KOPT-K1 (cell line): Measurements from ENCODE around the gene MYBPC1.
"Not testable (repeated sequence)": the region's sequence is repeated elsewhere in the genome, so short reads cannot be mapped to it uniquely, and the experiment has no call there.

Experiments used
- H3K27ac ChIP-seq: fragments of 200-600 bp; sonication (generic); 2 replicates; pipeline ENCODE4 v1.5.1; 2016; ENCODE audit warnings: antibody characterized with exemption, mild to moderate bottlenecking, low read depth, low read length; ENCODE audit not compliant: poor library complexity, severe bottlenecking
- H3K36me3 ChIP-seq: fragments of 200-600 bp; sonication (generic); 2 replicates; pipeline ENCODE4 v1.5.1; 2017; ENCODE audit warnings: antibody characterized with exemption, mild to moderate bottlenecking, low read length, moderate library complexity; ENCODE audit not compliant: insufficient read depth
- H3K9me3 ChIP-seq: fragments of 200-600 bp; sonication (generic); 2 replicates; pipeline ENCODE4 v1.5.1; 2017; ENCODE audit warnings: antibody characterized with exemption, low read length, mild to moderate bottlenecking; ENCODE audit not compliant: insufficient read depth, poor library complexity, severe bottlenecking

The MYBPC1 gene

DNA sequence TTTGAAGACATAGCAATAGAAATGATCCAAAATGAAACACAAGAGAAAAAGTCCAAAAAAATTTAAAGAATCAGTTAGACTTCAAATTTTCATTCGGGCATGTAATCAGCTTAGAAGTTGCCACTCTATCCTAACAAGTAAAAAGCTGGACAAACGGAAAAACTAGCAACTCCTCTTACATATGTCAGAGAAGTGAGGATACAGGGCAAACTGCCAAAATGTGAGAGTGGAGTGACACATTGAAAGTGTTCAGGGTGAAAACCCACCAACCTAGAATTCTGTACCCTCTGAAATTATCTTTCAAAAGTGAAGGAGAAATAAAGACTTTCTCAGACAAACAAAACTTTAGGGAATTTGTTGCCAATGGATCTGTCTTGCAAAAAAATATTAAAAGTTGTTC lies 60.6 kb downstream of the MYBPC1 start:
- no peaks in the 10 kb centered on the region for H3K36me3 ChIP-seq
- H3K9me3 ChIP-seq: no peaks in the 10 kb centered on the region
- H3K27ac ChIP-seq: no peak overlapping the region

DNA sequence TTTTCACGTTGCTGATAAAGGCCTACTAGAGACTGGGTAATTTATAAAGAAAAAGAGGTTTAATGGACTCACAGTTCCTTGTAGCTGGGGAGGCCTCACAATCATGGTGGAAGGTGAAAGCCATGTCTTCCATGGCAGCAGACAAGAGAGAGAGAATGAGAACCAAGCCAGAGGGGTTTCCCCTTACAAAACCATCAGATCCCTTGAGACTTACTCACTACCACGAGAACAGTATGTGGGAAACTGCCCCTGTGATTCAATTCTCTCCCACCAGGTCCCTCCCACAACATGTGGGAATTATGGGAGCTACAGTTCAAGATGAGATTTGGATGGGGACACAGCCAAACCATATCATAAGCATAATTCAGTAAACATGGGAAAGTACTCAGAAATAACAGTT lies 65.9 kb downstream of the MYBPC1 start:
- H3K9me3 ChIP-seq, H3K27ac ChIP-seq, H3K36me3 ChIP-seq: not testable (repeated sequence)

- Histone ChIP-seq H3K9me3 (no peaks in the 10 kb centered on the region), H3K27ac (no peak overlapping the region), H3K36me3 (no peaks in the 10 kb centered on the region)
Observed at GRCh38 chr12:101663298-101663697, 68.5 kb downstream of the MYBPC1 start.

DNA sequence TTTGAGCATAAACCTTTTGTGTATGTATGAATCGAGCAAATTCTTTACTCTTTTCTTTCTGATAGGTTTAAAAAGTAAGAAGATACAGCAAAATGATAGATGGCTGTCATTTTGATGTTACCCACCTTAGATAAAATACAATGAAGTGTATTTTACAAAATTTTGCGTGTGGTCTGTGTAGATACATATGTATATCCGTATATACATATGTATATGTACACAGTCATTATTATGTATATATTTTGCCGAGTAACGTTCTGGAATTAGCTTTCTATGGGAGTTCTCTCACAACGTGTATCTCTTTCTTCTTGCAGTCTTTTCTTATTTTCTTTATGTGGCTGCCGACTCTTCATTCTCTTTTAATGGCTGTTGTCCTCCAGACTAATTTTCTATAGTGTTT lies 70.2 kb downstream of the MYBPC1 start:
- H3K27ac ChIP-seq: no peak overlapping the region
- no peaks in the 10 kb centered on the region for H3K9me3 ChIP-seq
- H3K36me3 ChIP-seq: no peaks in the 10 kb centered on the region

DNA sequence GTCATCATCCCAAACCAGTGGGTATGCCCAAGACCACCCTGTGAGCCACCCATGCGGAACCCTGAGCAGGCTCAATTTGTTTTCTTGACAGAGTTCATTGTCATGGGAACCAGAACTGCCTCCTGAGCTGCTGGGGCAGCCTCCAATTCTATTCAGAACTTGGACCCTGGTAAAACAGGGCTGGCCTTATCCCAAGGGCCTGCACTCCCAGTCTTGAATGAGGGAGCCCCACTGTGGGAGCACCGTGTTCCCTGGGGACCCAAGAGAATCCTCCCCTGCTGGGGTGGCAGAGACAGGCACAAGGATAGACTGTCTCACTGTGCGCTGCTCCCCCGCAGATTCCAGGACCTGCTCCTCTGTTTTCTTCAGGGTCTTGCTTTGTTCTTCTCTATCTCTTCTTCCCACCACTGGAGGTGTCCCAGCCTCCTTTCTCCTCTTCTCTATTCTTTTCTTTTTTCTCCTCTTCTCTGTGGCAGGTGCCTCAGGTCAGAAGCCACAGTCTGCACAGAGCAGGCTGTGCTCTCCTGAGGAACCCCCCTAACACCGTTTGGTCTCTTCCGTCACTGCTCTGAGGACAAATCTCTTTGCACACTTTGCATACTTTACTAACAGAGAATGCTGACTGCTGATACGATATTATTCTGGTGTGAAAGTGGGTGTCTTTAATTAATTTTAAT lies 71.4 kb downstream of the MYBPC1 start:
- H3K27ac ChIP-seq: no peak overlapping the region
- no peaks in the 10 kb centered on the region for H3K36me3 ChIP-seq
- no peaks in the 10 kb centered on the region for H3K9me3 ChIP-seq

DNA sequence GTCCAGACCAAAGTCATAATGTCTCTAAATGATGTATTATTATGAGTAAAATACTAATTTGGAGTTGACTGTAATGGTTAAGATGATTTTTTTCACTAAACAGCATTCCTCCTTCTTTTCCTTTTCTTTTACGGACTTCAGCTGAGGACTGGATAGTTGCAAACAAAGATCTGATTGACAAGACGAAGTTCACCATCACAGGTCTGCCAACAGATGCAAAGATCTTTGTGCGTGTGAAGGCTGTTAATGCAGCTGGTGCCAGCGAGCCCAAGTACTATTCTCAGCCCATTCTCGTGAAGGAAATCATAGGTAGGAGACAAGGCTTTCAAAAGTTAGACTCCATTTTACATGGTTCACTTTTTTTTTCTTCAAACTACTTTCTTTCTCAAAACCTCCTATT lies 72.8 kb downstream of the MYBPC1 start:
- Histone ChIP-seq H3K36me3 (no peaks in the 10 kb centered on the region), H3K9me3 (no peaks in the 10 kb centered on the region), H3K27ac (no peak overlapping the region)

DNA sequence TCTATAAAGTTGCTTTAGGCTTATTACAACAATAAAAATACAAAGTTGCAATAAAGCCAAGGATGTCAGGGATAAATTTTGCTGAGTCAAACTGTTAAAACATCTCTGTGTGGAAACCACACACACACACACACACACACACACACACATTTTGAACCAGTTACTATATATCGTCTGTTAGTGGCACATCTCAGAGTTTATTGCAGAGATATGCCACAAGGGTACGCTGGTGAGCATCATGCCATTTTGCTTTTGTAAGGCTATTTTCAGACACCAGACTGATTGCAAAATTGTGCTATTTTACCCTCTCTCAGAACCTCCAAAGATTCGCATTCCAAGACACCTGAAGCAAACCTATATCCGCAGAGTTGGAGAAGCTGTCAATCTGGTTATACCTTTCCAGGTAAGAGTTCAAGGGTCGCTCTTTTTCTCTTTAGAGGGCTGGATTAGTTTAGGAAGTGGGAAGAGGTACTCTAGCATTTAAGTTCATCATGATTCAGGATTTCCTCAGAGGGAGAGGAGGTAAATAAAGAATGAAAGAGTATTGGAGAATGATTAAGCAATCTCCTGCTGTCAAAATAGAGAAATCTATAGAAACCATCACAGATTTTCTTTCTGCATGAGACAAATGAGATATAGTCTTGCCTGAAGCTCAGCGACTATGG lies 75.4 kb downstream of the MYBPC1 start:
- Histone ChIP-seq H3K9me3 (no peaks in the 10 kb centered on the region), H3K36me3 (no peaks in the 10 kb centered on the region), H3K27ac (no peak overlapping the region)

- Histone ChIP-seq H3K27ac (no peak overlapping the region), H3K36me3 (no peaks in the 10 kb centered on the region), H3K9me3 (no peaks in the 10 kb centered on the region)
Observed at GRCh38 chr12:101671157-101671791, 76.5 kb downstream of the MYBPC1 start.

DNA sequence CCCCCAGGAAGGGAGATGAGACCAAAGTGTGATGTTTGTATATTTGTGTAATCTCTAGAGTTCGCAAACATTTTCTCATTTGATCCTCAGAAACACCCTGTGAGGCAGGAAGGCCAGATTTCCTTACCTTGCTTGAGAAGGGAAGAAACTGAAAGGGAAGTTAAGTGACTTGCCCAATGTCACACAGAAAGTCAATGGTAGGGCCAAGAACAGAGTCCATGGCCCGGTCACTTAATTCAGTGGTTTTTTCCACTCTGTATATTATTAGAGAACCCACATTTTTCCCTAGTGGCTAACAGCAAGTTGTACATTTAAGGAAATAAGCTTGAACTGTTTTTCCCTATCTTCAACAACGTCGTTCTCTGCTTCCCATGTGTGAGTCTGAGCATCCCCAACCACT lies 77.1 kb downstream of the MYBPC1 start:
- Histone ChIP-seq H3K27ac (no peak overlapping the region), H3K36me3 (no peaks in the 10 kb centered on the region), H3K9me3 (no peaks in the 10 kb centered on the region)

DNA sequence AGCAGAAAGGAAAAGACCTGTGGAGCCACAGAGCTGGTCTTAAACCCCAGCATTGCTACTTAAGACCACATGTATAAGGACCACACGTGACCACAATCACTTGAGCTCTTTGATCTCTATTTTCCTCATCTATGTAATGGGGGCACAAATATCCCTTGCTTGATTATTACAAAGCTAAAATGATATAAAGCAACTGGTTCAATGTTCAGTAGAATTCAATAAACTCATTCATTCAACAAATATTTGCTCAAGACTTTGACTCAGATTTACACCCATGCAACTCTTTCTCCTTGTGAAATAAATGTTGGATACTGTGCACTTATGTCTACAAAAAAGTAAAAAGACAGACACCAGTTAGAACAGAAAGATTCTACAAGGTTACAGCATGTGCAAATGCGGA lies 80.8 kb downstream of the MYBPC1 start:
- Histone ChIP-seq H3K36me3 (no peaks in the 10 kb centered on the region), H3K9me3 (no peaks in the 10 kb centered on the region), H3K27ac (no peak overlapping the region)

- H3K27ac ChIP-seq, H3K36me3 ChIP-seq, H3K9me3 ChIP-seq: not testable (repeated sequence)
Observed at GRCh38 chr12:101676497-101676896, 81.7 kb downstream of the MYBPC1 start.

GRCh38 chr12:101678081-101678480 lies 83.3 kb downstream of the MYBPC1 start:
- no peaks in the 10 kb centered on the region for H3K36me3 ChIP-seq
- H3K27ac ChIP-seq: no peak overlapping the region
- H3K9me3 ChIP-seq: no peaks in the 10 kb centered on the region

GRCh38 chr12:101680240-101680639 lies 85.5 kb downstream of the MYBPC1 start:
- Histone ChIP-seq H3K27ac (no peak overlapping the region), H3K36me3 (no peaks in the 10 kb centered on the region), H3K9me3 (no peaks in the 10 kb centered on the region)

- Histone ChIP-seq H3K36me3 (no peaks in the 10 kb centered on the region), H3K27ac (no peak overlapping the region), H3K9me3 (no peaks in the 10 kb centered on the region)
Observed at GRCh38 chr12:101680647-101681046, 85.9 kb downstream of the MYBPC1 start.

- H3K9me3 ChIP-seq, H3K27ac ChIP-seq, H3K36me3 ChIP-seq: not testable (repeated sequence)
Observed at GRCh38 chr12:101681627-101682026, 86.9 kb downstream of the MYBPC1 start.

- no peaks in the 10 kb centered on the region for H3K9me3 ChIP-seq
- H3K36me3 ChIP-seq: no peaks in the 10 kb centered on the region
- no peak overlapping the region for H3K27ac ChIP-seq
Observed at GRCh38 chr12:101685092-101685491, 90.3 kb downstream of the MYBPC1 start.
